GM15510 (cell line): ENCODE measurements around the gene ZNF750.

Source experiments
- POLR2A ChIP-seq: IDR thresholded peaks from 3 replicates; pipeline ENCODE4 v1.6.1; 2011; ENCODE audit warnings: borderline replicate concordance; ENCODE audit not compliant: insufficient read length; ENCODE audit errors: extremely low read depth

ZNF750 gene

DNA sequence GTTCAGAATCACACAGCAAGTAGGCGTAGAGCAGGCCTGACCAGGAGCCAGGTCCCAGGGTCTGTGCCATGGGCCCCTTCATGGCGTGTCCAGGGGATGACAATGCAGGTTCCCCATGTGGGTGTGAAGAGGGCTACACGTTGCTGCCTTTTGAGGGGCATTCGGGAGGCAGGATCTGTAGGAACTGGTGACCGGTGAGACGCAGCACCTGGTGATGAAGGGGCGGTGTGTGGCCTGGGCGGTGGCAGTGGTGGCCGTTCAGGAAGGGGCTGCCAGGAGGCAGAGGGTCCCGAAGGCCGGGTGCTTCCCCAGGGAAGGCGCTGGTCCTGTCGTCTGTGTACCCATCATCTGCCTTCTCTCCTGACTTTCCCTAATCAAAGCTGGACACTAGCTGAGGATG, 34.6 kb downstream of the ZNF750 start:
- no peak for TF ChIP-seq POLR2A

DNA sequence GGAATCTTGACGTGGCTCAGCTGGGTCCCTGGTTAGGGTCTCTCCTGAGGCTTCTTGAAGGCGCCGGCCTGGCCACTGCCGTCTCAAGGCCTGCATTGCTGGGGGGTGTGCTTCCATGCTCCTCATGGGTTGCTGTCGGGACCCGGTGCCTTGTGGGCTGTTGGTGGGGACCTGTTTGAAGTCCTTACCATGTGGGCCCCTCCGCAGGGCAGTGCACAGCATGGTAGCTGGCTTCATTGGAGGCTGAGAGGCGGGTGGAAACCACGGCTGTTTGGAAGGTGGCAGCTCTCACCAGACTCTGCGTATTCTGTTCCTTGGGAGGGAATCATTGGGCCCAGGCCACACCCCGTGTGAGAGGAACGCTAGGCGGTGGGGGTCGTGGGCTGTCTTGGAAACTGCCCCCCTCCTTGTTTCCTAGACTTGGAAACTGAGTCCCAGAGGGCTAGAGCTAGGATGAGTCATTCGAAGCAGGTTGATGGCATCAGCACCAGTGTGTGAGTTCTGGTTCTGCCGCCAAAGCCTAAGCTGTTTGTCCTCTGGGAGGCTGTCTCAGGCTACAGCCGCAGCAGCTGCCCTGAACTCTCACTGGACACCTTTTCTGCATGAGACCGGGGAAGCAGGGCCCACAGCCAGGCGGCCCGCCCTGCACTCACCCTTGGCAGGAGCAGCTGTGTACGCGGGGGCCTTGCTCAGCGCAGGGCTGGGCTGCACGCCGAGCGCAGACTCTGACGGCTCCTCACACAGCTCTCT, 35.2 kb downstream of the ZNF750 start:
- no peak for TF ChIP-seq POLR2A

DNA sequence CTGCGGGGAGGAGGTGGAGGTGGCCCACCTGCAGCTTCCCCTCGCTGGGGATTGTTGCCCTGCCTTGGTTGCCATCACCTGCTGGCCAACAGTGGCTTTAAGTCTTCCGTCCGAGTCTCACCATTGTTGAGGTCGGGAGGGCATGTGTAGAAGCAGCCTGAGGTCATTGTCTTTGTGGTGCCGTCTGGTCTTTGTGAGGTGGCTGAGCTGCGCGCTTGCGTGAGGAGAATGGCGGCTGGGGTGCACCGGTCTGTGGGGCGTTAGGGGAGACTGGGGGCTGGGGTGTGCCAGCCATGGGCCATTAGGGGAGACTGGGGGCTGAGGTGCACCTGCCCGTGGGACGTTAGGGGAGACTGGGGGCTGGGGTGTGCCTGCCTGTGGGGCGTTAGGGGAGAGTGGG, 36.2 kb downstream of the ZNF750 start:
- no peak for TF ChIP-seq POLR2A

DNA sequence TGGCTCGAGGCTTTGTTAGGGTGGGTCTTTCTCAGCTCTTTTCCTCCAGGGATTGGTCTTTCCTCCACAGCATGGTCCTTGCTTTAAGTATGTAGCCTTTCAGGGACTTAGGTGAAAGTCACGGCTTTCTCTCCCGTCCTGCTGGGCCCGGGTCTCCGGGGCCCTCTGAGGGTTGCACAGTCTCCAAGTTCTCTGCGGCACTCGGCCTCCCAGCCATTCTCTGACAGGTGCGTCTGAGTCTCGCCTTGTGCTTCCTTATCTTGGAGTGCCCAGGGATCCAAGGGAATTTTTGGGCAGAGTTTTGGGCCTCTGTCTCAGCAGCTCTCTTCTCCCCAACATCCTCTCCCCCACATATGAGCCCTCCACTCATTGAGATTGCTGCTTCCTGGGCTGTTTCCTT, 36.6 kb downstream of the ZNF750 start:
- TF ChIP-seq POLR2A = no peak

DNA sequence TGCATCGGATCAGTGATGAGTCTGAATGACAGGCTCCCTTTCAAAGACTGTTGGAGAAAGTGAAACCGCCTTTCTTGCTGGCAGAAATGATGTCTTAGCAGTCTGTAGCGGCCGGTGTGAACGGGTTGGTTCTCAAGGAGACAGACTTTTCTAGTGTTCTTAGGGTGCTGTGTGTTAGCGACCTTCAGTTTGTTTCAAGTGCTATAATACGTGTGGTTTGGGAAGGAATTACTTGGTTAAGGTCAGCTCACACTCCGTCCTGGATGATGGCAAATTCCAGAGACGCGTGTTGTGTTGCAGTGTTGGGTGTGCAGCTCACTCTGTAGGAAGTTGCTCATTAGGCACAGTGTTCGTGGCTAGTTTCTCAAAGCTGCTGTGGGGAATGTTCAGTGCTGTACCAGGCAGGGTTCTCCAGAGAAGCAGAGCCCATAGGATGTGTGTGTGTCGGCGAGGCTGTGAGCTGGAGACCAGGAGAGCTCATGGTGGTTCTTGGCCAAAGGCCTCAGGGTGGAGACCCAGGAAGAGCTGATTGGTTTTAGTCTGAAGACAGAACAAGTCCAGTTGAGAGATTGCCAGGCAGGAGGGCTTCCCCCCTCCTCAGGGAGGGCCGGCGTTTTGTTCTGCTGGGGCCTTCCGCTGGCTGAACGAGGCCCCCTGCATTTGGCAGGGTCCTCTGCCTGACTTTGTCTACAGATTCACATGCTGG, 37.6 kb downstream of the ZNF750 start:
- TF ChIP-seq POLR2A = no peak

DNA sequence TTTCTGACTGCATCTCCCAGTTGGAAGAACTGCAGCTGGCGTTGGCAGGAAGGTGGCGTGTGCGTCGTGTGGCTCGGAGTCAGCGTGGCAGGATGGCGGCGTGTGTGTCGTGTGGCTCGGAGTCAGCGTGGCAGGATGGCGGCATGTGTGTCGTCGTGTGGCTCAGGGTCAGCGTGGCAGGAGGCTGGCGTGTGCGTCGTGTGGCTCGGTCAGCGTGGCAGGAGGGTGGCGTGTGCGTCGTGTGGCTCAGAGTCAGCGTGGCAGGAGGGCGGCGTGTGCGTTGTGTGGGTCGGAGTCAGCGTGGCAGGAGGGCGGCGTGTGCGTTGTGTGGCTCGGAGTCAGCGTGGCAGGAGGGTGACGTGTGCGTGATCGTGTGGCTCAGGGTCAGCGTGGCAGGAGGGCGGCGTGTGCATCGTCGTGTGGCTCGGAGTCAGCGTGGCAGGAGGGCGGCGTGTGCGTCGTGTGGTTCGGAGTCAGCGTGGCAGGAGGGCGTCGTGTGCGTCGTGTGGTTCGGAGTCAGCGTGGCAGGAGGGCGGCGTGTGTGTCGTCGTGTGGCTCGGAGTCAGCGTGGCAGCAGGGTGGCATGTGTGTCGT, 38.3 kb downstream of the ZNF750 start:
- no peak for TF ChIP-seq POLR2A

DNA sequence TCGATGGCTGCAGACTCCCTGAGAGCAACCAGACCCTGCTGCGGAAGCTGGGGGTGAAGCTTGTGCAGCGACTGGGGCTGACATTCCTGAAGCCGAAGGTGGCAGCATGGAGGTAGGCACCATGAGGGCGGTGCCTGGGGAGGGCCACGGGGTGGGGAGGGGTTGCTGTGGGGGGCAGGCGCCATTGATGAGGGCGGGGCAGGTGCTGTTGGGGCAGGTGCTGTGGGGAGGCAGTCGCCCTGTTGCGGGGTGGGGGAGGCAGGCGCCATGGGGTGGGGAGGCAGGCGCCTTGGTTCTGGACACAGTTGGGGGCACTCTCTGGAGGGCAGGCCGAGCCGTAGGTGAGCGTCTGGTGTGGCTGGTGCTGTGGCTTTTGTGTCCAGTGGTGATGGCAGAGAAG, 38.9 kb downstream of the ZNF750 start:
- no peak for TF ChIP-seq POLR2A

DNA sequence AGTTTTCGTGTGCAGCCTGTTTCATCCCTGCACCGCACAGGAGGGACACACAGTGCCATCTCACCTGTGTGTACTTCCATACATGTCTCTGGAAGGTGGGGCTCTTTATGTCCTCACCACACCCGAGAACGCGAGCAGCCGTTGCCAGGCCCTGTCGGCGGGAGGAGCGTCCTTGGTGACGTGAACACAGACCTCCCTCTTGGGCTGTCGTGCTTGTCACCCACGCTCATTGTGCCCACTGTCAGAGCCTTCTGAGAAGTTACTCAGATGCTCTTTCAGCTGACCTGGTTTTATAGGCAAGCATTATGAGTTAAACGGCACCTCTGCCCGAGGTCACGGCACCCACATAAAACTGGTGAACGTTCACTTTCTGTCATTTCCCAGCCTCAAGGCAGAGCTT, 40.2 kb downstream of the ZNF750 start:
- no peak for TF ChIP-seq POLR2A

DNA sequence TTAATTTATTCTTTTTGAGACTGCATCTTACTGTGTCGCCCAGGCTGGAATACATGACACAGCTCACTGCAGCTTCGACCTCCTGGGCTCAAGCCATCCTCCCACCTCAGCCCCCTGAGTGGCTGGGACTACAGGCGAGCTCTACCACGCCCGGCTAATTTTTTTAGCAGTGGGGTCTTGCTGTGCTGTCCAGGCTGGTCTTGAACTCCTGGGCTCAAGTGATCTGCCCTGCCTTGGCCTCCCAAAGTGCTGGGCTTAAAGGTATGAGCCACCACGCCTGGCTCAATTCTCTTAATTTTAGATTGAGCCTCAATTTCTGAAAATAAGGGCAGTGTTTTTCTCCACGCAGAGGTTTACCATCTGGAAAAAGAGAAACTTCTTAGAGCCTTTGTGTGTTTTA, 41.1 kb downstream of the ZNF750 start:
- no peak for TF ChIP-seq POLR2A

DNA sequence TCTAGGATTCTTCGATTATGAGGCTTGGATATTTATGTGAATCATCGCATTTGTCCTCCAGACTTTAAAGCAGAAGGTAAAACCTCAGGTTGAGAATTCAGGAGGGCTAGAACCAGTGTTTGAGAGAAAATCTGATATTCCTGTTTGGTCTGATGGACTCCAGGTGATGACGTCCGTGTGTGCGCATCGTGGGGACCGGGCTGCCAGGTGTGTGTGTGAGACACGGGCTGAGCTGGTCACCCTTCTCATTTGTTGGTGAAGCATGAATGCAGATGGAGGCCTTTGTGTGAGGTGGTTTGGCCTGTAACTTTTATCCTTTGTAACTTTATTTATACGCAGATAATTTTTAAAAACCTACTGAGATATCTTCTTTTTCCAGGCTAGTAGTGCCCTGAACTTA, 42.8 kb downstream of the ZNF750 start:
- TF ChIP-seq POLR2A = no peak

DNA sequence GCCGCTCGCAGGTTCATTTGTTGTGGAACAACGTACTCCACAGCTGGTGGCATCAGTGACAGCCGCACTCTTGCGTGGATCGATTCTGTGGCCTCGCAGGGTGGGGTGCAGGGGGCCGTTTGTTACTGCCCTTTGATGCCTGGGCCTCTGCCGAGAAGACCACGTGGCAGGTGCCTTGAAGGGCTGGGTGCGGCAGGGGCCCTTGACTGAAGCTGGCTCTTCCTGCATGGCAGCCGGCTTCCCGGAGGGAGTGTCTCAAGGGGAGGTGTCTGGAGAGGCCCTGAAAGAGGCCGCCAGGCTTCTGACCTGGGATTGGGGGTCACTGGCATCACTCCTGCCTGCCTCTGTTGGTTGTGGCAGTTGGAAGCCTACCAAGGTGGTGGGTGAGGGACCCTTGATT, 44.2 kb downstream of the ZNF750 start:
- no peak for TF ChIP-seq POLR2A

DNA sequence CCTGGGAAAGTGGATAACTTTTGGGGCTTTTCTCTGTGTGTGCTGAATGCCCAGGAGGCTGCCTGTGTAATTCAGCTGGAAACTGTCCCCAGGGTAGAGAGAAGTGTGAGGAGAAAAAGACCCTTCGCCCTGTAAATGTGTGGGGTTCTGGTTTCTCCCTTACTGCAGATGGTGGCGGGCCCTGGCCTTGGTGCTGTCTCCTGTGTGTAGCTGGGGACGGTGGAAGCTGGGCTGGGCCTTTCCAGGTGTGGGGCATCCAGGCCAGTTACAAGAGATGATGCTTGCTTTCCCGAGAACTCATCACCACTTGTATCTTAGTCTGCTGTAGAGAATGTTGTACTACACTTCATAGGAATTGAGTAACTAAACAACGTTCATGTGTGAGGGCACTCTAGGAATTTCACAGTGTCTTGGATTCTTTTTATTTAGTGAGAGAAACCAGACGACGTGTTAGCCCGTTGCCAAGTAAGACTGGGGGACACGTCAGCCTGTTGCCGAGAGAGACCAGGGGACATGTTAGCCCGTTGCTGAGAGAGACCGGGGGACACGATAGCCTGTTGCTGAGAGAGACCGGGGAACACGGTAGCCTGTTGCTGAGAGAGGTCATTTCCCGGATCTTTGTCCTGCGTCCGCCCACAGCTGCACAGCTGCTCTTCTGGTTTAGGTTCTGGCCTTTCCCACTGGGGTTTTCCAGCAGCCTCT, 44.9 kb downstream of the ZNF750 start:
- no peak for TF ChIP-seq POLR2A

DNA sequence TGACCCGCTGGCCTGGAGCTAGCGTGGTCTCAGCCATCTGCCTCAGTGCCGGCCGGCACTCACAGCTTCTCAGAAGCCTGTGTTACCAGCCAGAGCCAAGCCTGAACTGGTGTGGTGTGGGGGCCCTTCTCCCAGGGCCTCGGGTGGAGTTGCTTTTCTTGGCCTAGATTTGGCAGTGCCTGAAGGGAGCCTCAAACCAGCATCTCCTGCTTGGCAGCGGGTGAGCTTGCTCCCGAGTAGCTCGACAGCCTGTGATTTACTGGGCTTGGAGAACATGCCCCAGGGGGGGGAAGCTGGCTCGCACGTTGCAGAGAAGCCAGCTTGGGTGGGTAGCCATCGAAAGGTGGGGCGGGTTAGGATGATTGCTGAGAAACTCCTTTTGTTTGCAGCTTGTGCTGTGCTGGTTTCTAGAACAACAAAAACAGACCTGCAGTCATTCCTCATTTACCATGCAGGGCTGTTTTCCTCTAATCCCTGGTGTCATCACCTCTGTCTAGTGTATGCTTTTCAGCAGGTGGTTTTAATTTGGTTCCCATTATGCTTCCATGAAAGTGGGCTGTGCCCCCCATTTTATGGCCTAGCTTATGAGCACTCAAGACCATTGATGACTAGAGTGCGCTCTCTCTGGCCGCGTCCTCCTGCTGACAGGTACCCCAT, 45.7 kb downstream of the ZNF750 start:
- TF ChIP-seq POLR2A = no peak

DNA sequence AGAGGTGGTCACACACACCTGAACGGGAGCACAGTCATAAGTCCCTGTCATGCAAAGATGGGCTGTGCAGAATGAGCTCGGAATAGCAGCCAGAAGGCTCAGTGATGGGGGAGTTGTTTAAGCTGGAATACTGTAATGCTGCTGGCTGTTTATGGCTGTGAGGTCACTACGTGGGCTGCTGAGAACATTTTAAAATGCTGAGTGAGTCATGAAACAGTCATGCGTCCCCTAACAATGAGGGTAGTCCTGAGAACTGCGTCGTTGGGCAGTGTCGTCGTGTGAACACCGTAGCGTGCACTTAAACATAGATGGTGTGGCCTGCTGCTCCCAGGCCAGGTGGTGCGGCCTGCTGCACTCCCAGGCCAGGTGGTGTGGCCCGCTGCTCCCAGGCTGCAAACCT, 48.3 kb downstream of the ZNF750 start:
- TF ChIP-seq POLR2A = no peak

DNA sequence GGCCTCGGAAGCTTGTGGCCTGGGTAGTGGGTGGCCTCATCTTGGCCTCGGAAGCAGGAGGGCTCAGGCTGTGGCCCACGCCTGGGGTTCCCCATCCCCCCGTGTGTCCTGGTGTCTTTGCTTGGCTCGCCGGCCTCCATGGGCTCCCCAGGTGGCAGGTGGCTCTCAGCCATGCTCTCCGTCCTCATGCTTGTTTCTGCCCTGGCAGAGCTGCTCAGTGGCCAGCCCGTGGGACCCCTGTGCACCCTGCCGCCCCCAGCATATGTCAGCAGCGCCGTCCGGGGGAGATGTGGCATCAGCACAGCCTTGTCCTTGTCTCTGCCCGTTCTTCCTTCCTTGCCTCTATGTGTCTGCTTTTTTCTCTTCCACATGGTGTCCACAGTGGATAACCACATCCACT, 49.4 kb downstream of the ZNF750 start:
- TF ChIP-seq POLR2A = no peak
